ENCODE data around the gene WNT8B.

GRCh38 chr10:100508691-100509150 is 45.9 kb downstream of the WNT8B start:
- TF ChIP-seq POLR2A (IDR thresholded peaks at IDR 0.05) (no peak), POLR2AphosphoS5 (IDR thresholded peaks at IDR 0.05) (no peak), EP300 (IDR thresholded peaks at IDR 0.05) (no peak)
- TF ChIP-seq, protein P1, sequence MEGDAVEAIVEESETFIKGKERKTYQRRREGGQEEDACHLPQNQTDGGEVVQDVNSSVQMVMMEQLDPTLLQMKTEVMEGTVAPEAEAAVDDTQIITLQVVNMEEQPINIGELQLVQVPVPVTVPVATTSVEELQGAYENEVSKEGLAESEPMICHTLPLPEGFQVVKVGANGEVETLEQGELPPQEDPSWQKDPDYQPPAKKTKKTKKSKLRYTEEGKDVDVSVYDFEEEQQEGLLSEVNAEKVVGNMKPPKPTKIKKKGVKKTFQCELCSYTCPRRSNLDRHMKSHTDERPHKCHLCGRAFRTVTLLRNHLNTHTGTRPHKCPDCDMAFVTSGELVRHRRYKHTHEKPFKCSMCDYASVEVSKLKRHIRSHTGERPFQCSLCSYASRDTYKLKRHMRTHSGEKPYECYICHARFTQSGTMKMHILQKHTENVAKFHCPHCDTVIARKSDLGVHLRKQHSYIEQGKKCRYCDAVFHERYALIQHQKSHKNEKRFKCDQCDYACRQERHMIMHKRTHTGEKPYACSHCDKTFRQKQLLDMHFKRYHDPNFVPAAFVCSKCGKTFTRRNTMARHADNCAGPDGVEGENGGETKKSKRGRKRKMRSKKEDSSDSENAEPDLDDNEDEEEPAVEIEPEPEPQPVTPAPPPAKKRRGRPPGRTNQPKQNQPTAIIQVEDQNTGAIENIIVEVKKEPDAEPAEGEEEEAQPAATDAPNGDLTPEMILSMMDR (IDR thresholded peaks at IDR 0.05) = no peak
